AG04449 (cell line): ENCODE data around the gene LILRA1.

Experiments
- CTCF ChIA-PET: fragments of 350-600 bp; formaldehyde crosslinking; extraction: SDS; loops from one replicate; lab custom pipeline; 2021; ENCODE audit warnings: antibody characterized with exemption; lab: Yijun Ruan, JAX
- POLR2A ChIA-PET: fragments of 400-600, 350-600 bp; formaldehyde crosslinking; extraction: SDS; loops from one replicate; lab custom pipeline; 2020; ENCODE audit warnings: antibody characterized with exemption, inconsistent platforms; lab: Yijun Ruan, JAX
- DNase-seq: peaks from one replicate; pipeline ENCODE4 v3.0.0-alpha.2; 2010; ENCODE audit warnings: low read depth, low spot score
- H3K4me3 ChIP-seq: 2 replicates; pipeline ENCODE4 v1.5.1; 2011; ENCODE audit warnings: low read depth, mild to moderate bottlenecking, control low read depth, low read length
- CTCF ChIP-seq: IDR thresholded peaks from one replicate; pipeline ENCODE4 v1.5.1; 2011; ENCODE audit warnings: mild to moderate bottlenecking, moderate library complexity, low read length, control low read depth, inconsistent platforms; ENCODE audit not compliant: insufficient read depth; ENCODE audit errors: missing control alignments

Gene LILRA1

DNA sequence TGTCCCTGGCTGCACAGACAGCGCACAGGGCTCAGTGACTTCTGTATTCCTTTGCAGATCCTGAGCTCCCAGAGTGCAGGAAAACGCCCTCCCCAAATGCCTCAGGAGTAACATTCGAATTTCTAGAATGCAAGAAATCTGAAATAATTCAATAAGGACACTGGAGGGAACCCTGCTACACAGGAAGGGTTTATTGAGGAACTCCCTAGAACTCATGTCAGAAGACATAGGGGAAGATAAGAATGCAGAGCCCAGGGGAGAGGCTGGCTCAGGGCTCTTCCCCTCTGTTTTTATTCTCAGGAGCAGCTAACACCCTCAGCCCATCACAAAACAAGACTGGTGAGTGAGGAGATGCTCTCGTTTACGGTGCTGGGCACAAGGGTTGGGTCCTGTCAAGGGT is 6.8 kb downstream of the LILRA1 start:
- ChIA-PET CTCF (no interaction called here), POLR2A (no interaction called here)
- no peak for TF ChIP-seq CTCF
- H3K4me3 ChIP-seq, result no peak overlapping the region
- DNase-seq, result no peak

GRCh38 chr19:54606230-54606629 is 12.8 kb downstream of the LILRA1 start:
- ChIA-PET CTCF (no interaction called here), POLR2A (no interaction called here)
- DNase-seq, result no peak
- no peak for TF ChIP-seq CTCF
- H3K4me3 ChIP-seq, result no peak overlapping the region

GRCh38 chr19:54606891-54607784 is 13.7 kb downstream of the LILRA1 start:
- no peak for DNase-seq
- no peak overlapping the region for H3K4me3 ChIP-seq
- TF ChIP-seq CTCF, result no peak
- ChIA-PET CTCF (no interaction called here), POLR2A (no interaction called here)

- ChIA-PET CTCF (no interaction called here), POLR2A (no interaction called here)
- DNase-seq, result no peak
- H3K4me3 ChIP-seq, result no peak overlapping the region
- TF ChIP-seq CTCF, result no peak
Measured at GRCh38 chr19:54607785-54608150, 14.3 kb downstream of the LILRA1 start.

DNA sequence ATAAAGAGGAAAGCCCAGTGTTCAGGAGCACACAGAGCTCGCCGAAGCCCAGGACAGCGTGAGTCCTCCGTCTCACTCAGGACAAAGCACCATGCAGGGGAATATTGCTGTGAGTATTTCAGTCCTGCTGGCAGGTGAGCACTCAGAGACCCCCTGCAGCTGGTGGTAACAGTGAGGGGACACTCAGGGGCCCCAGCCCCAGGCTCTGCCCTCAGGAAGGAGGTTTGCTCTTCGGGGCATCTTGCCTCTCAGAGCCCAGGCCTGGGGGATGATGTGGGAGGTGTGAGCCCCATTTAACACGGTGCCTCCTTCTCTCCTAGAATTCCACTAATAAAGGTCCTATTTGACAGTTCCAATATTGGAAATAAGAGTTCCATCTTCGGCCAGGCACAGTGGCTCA is 14.8 kb downstream of the LILRA1 start:
- POLR2A ChIA-PET, result no interaction called here
- DNase-seq, result no peak
- no peak for TF ChIP-seq CTCF
- CTCF ChIA-PET, result no interaction called here
- no peak overlapping the region for H3K4me3 ChIP-seq

DNA sequence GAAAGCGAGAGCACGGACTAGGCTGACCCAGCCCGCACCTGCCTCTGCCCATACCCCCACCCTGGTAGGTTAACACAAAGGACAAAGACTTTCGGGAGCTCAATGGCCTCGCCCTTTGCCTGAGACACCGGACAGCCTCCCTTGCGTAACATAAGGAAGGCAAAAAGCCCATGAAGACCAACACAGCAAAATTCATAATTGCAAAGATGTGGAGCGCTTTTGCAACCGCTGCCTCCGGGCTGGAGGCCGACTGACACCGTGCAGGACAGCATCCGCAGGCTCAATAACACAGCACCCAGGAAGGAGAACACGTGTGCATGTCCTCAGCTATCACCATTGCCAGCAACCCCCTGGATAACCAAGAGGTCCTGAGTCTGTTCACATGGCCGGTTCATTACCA is 15.4 kb downstream of the LILRA1 start:
- DNase-seq, result no peak
- no peak for TF ChIP-seq CTCF
- ChIA-PET CTCF (no interaction called here), POLR2A (no interaction called here)
- no peak overlapping the region for H3K4me3 ChIP-seq
